GM12872 (cell line): ENCODE results near the gene TOX3.

Experiments
- CTCF ChIP-seq: IDR thresholded peaks from 3 replicates; pipeline ENCODE4 v1.5.1; 2011; ENCODE audit warnings: low read depth, mild to moderate bottlenecking, low read length, moderate library complexity; ENCODE audit not compliant: insufficient read depth

TOX3 gene

GRCh38 chr16:52569701-52570100, 22.8 kb upstream of the TOX3 start:
- TF ChIP-seq CTCF: no peak

GRCh38 chr16:52568983-52569690, 22.2 kb upstream of the TOX3 start:
- TF ChIP-seq CTCF: no peak

DNA sequence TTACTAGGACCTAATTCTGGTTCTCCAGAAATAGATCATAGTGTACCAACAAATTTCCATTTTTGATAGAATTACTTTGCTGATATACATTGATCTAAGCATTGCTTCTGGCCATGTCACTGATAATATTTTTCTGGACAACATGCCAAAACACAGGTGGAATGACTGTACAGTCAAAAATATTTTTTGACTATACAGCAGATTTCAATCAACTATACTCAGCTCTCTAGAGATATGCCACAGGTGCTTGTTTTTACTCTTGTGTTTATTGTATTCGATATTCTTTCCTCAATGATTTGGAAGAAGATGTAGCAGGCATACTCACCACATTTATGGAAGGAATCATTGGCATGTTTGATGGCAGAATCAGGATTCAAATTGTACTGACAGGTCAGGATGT, 21.6 kb upstream of the TOX3 start:
- no peak for TF ChIP-seq CTCF

DNA sequence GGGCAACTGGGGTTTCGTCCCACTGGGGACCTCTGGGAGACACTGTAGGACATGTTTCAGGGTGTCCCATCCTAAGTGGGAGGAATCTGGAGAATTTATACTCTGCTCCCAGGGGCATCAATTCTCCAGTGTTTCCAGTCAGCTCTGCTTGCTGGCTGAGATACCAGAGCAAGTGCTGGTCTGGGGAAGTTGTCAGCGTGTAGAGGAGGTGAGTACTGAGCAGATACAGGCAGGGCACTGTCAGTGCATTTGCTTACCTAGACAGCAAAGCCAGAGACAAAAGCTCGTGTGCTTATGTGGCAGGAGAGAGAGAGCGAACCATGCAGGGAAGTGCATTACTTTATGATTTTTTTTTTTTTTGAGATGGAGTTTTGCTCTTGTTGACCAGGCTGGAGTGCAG, 20.2 kb upstream of the TOX3 start:
- TF ChIP-seq CTCF: no peak

DNA sequence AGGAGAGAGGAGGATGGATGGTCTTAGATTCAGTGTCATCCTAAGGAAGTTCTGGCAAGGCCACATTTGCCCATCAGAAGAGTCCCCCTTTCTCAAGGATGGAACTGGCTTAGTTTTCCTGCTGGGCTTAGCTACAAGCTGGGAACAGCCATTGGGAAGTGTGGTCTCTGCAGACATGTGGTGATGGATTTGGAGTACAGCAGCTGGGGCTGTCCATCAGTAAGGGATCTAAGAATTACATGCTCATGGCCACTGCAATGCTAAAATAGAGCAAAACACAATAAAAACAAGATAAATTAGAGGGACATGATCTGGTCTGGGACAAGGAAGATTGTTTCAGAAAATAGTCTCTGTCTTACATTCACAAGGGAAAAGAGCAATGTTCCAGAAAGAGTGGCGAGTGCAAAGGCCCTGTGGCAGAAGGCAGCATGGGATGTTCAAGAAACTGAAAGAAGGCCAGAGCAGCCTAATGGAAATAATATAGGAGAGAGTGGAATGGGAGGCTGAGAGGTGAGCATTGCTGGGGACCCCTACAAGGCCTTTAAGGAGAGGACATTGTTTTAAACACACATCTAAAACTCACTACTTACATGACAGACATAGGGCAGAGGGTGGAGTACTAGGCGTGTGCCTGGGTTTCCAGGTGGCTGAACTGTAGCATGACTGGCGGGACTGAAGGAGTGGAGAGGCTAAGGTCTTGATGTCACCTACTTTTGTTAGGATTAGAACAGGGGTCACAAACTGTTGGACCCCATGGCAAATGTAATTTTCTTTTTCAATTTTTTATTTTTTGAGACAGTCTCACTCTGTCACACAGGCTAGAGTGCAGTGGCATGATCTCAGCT, 17.0 kb upstream of the TOX3 start:
- no peak for TF ChIP-seq CTCF

DNA sequence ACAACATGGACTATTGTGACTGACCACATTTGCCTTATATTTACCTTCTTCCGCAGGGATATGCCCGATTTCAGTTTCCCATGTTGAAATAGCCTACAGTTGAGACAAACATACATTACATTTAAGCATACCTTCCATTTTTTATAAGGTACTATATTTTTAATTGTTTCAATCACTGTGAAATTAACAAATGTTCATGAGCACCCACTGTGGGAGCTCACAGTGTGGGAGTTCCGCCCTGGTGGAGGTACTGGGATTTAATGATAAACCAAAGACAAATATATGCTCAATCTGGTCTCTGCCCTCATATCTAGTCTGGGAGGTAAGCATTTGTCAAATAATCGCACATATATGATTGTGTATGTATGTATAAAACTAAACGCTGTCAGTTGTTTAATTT, 15.8 kb upstream of the TOX3 start:
- no peak for TF ChIP-seq CTCF

GRCh38 chr16:52561910-52562741, 15.2 kb upstream of the TOX3 start:
- no peak for TF ChIP-seq CTCF
